PFSK-1 (cell line): Measurements from ENCODE around the gene ABCB8.

Experiments
- POLR2AphosphoS5 ChIP-seq: IDR thresholded peaks from 2 replicates; pipeline ENCODE4 v1.6.1; 2012; ENCODE audit warnings: low read depth, mild to moderate bottlenecking, control low read depth, low read length, moderate library complexity
- TAF1 ChIP-seq: IDR thresholded peaks from 2 replicates; pipeline ENCODE4 v1.6.1; 2012; ENCODE audit warnings: low read length, control low read depth, borderline replicate concordance; ENCODE audit not compliant: insufficient read depth

- no peak for TF ChIP-seq POLR2AphosphoS5
- TF ChIP-seq TAF1: no peak
These were observed 5.0 kb upstream of the ABCB8 start for GRCh38 chr7:151023232-151023631.
